IPS-15b (cell line): Measurements from ENCODE around the gene SLC25A33.
"Not testable (repeated sequence)": the region's sequence is repeated elsewhere in the genome, so short reads cannot be mapped to it uniquely, and the experiment has no call there.

Experiments used
- H3K27me3 ChIP-seq: one replicate; pipeline ENCODE4 v1.6.1; 2013; ENCODE audit warnings: low read length; ENCODE audit not compliant: control insufficient read depth, insufficient read depth
- H3K36me3 ChIP-seq: one replicate; pipeline ENCODE4 v1.6.1; 2013; ENCODE audit warnings: low read length; ENCODE audit not compliant: control insufficient read depth, insufficient read depth
- H3K4me1 ChIP-seq: one replicate; pipeline ENCODE4 v1.6.1; 2013; ENCODE audit warnings: mild to moderate bottlenecking, low read length; ENCODE audit not compliant: control insufficient read depth, insufficient read depth
- H3K4me3 ChIP-seq: one replicate; pipeline ENCODE4 v1.5.1; 2013; ENCODE audit warnings: low read depth, low read length
- H3K9ac ChIP-seq: one replicate; pipeline ENCODE4 v1.6.1; 2013; ENCODE audit warnings: low read depth, mild to moderate bottlenecking, low read length
- H3K9me3 ChIP-seq: one replicate; pipeline ENCODE4 v1.6.1; 2013; ENCODE audit warnings: mild to moderate bottlenecking, low read length; ENCODE audit not compliant: control insufficient read depth, insufficient read depth

SLC25A33 gene

DNA sequence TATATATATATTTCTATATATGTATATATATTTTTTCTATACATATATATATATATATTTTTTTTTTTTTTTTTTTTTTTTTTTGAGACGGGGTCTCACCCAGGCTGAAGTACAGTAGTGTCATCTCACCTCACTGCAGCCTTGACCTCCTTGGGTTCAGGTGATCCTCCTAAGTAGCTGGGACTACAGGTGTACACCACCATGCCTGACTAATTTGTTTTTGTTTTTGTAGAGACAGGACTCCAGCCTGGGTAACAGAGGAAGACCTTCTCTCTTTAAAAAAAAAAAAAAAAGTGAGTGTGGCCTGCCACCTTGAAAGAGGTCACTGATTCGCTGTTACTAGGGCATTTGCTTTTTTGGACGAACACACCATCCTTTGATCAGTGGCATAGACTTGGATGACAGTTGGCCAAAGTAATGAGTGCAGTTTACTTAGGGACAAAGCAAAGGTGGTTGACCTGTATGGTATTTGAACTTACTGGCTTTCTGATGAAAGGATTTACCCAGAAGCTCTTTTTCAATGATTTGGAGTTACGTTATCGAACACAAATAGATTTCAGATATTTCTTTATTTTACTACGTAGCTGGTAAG, 10.8 kb downstream of the SLC25A33 start:
- H3K4me1 ChIP-seq: no peaks in the 10 kb centered on the region
- no peak overlapping the region for H3K9ac ChIP-seq
- H3K36me3 ChIP-seq: no peaks in the 10 kb centered on the region
- no peak overlapping the region for H3K4me3 ChIP-seq
- H3K27me3 ChIP-seq: no peaks in the 10 kb centered on the region
- H3K9me3 ChIP-seq: no peaks in the 10 kb centered on the region

DNA sequence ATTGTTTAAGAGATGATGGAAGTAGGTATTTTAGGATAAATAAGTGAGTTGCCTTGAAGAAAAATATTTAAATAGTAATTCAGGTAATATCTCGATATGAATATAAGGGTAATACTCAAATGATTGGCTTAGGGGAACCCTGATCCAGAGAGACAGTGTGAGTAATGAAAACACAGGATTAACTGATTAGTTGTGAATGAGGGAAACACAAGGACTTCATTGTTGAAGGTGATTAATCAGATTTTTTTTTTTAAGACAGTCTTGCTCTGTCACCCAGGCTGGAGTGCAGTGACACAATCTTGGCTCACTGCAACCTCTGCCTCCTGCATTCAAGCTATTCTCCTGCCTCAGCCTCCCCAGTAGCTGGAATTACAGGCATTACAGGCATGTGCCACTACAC, 12.7 kb downstream of the SLC25A33 start:
- H3K9ac ChIP-seq: no peak overlapping the region
- no peaks in the 10 kb centered on the region for H3K27me3 ChIP-seq
- H3K4me1 ChIP-seq: no peaks in the 10 kb centered on the region
- H3K9me3 ChIP-seq: no peaks in the 10 kb centered on the region
- H3K36me3 ChIP-seq: no peaks in the 10 kb centered on the region
- H3K4me3 ChIP-seq: no peak overlapping the region

GRCh38 chr1:9553736-9554144, 14.5 kb downstream of the SLC25A33 start:
- Histone ChIP-seq H3K36me3 (peaks cover 8% of the 10 kb centered on the region), H3K9ac (no peak overlapping the region), H3K27me3 (peaks cover 12% of the 10 kb centered on the region), H3K4me1 (no peaks in the 10 kb centered on the region), H3K9me3 (no peaks in the 10 kb centered on the region), H3K4me3 (no peak overlapping the region)

DNA sequence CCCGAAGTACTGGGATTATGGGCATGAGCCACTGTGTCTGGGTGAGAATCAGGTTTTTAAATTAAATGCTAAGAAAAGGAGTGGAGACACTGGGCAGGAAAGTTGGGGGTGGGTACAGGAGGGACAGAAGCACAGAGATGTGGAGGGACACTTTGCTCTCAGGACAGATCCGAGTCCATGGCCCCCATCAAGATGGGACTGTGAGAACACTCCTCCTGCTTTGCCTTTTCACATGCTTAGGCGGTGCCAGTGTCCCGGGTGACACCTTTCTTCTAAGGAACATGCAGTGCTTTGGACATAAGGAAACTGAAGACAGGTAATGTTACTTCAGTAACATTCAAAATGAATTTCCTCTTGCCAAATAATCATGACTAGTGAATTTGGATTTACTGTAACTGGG, 16.7 kb downstream of the SLC25A33 start:
- Histone ChIP-seq H3K9ac (no peak overlapping the region), H3K27me3 (peaks cover 13% of the 10 kb centered on the region), H3K36me3 (peaks cover 8% of the 10 kb centered on the region), H3K9me3 (no peaks in the 10 kb centered on the region), H3K4me3 (no peak overlapping the region), H3K4me1 (no peaks in the 10 kb centered on the region)

GRCh38 chr1:9557624-9558023, 18.4 kb downstream of the SLC25A33 start:
- H3K9ac ChIP-seq: no peak overlapping the region
- no peak overlapping the region for H3K4me3 ChIP-seq
- H3K9me3 ChIP-seq: no peaks in the 10 kb centered on the region
- peaks cover 8% of the 10 kb centered on the region for H3K36me3 ChIP-seq
- peaks cover 17% of the 10 kb centered on the region for H3K27me3 ChIP-seq
- no peaks in the 10 kb centered on the region for H3K4me1 ChIP-seq

GRCh38 chr1:9558271-9558945, 19.1 kb downstream of the SLC25A33 start:
- no peaks in the 10 kb centered on the region for H3K9me3 ChIP-seq
- no peak overlapping the region for H3K4me3 ChIP-seq
- no peak overlapping the region for H3K9ac ChIP-seq
- H3K27me3 ChIP-seq: peaks cover 17% of the 10 kb centered on the region
- no peaks in the 10 kb centered on the region for H3K4me1 ChIP-seq
- peaks cover 8% of the 10 kb centered on the region for H3K36me3 ChIP-seq

DNA sequence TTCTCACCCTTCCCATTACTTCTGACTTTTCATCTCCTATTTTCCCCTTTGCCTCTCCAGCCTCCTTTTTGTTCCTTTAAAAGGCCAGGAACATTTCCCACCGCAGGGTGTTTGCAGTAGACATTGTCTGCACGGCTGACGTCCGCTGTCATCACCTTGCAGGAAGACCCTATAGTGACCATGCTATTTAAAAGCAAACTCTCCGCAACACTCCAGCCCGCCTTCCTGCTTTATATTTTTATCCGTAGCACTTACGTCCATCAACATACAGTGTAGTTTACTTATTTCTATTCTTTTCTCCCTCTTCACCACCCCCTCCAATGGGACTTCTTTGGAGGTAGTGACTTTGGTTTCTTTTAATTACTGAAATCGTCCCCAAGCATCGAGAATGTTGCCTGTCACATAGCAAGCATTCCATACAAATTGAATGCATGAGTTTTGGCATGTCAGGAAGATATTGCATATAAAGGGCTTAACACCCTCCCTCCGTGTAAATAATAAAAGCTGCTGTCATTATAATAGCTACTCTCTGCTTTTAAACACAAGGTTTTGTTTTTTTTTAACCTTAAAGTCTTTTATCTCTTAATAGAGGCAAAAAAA, 19.8 kb downstream of the SLC25A33 start:
- peaks cover 17% of the 10 kb centered on the region for H3K27me3 ChIP-seq
- H3K9ac ChIP-seq: no peak overlapping the region

GRCh38 chr1:9559673-9560072, 20.4 kb downstream of the SLC25A33 start:
- Histone ChIP-seq H3K9ac (no peak overlapping the region), H3K4me3 (no peak overlapping the region), H3K27me3 (peaks cover 17% of the 10 kb centered on the region), H3K9me3 (no peaks in the 10 kb centered on the region), H3K36me3 (peaks cover 8% of the 10 kb centered on the region), H3K4me1 (no peaks in the 10 kb centered on the region)

More for the DNA sequence above, 19.8 kb downstream of the SLC25A33 start:
- no peaks in the 10 kb centered on the region for H3K9me3 ChIP-seq
- H3K36me3 ChIP-seq: peaks cover 8% of the 10 kb centered on the region
- no peaks in the 10 kb centered on the region for H3K4me1 ChIP-seq
- H3K4me3 ChIP-seq: no peak overlapping the region

- H3K36me3 ChIP-seq, H3K9ac ChIP-seq, H3K4me3 ChIP-seq, H3K9me3 ChIP-seq, H3K4me1 ChIP-seq: not testable (repeated sequence)
- peaks cover 17% of the 10 kb centered on the region for H3K27me3 ChIP-seq
Measured at GRCh38 chr1:9560090-9560489, 20.8 kb downstream of the SLC25A33 start.

GRCh38 chr1:9561429-9561828, 22.2 kb downstream of the SLC25A33 start:
- Histone ChIP-seq H3K9me3 (no peaks in the 10 kb centered on the region), H3K4me1 (no peaks in the 10 kb centered on the region), H3K9ac (no peak overlapping the region), H3K36me3 (peaks cover 8% of the 10 kb centered on the region), H3K4me3 (no peak overlapping the region), H3K27me3 (peaks cover 17% of the 10 kb centered on the region)

DNA sequence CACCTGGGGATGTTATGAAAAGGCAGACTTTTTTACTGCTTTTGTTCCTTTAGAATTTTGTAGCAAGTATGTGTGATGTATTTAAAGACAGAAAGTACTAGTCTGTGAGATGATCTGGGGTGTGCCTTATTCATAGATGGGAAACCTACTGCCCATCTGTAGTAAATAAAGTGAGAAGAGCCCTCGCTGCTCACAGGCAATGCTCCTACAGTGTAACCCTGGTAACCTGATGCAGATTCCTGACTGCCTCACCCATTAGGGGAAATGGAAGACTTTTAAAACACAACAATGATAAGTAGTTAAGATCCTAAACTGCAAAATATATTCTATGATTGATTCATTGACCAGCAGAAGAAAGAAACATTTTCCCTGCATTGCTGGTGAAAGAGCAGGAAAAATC, 30.0 kb downstream of the SLC25A33 start:
- Histone ChIP-seq H3K27me3 (no peaks in the 10 kb centered on the region), H3K4me3 (no peak overlapping the region), H3K36me3 (peaks cover 5% of the 10 kb centered on the region), H3K9ac (no peak overlapping the region), H3K9me3 (no peaks in the 10 kb centered on the region), H3K4me1 (no peaks in the 10 kb centered on the region)

DNA sequence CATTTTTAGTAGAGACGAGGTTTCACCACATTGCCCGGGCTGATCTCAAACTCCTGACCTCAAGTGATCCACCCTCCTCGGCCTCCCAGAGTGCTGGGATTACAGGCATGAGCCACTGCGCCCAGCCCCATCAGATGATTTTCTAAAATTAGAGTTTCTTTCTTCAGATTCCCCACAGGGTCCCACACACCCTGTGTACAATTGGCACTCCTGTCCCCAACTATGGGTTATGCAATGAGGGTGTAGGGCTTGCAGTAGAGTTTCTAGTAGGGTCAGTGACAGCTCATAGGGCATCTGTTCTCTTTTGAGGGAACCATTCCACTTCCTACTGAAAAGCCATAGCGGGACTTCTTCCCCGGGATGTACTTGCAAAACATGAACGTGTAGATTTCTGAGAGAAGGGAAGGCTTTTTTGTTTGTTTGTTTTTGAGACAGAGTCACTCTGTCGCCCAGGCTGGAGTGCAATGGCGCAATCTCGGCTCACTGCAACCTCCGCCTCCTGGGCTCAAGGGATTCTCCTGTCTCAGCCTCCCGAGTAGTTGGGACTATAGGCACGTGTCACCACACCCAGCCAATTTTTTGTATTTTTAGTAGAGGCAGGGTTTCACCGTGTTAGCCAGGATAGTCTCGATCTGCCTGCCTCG, 31.7 kb downstream of the SLC25A33 start:
- H3K9me3 ChIP-seq, H3K4me3 ChIP-seq, H3K9ac ChIP-seq, H3K4me1 ChIP-seq, H3K36me3 ChIP-seq, H3K27me3 ChIP-seq: not testable (repeated sequence)
